Suprapubic skin (tissue), 4 donors: ENCODE results near the gene SORCS3. TPM values are rescaled to one million over a fixed set of nuclear protein-coding genes. Genes with fewer than 3 reads are reported as not detected.

Source experiments
- DNase-seq, 2 donors: peaks; one replicate each; pipeline ENCODE4 v3.0.0-alpha.2; 2019; ENCODE audit warnings: low spot score in 2 of 2
- H3K27ac ChIP-seq: fragments of 200-600 bp; sonication (generic); one replicate; pipeline ENCODE4 v1.5.1; 2019
- H3K27me3 ChIP-seq: fragments of 200-600 bp; sonication (generic); one replicate; pipeline ENCODE4 v1.5.1; 2019
- H3K36me3 ChIP-seq: fragments of 200-600 bp; sonication (generic); one replicate; pipeline ENCODE4 v1.5.1; 2019
- H3K4me1 ChIP-seq: fragments of 200-600 bp; sonication (generic); one replicate; pipeline ENCODE4 v1.5.1; 2019
- H3K4me3 ChIP-seq: fragments of 200-600 bp; sonication (generic); one replicate; pipeline ENCODE4 v1.5.1; 2019; ENCODE audit warnings: mild to moderate bottlenecking
- H3K9me3 ChIP-seq: fragments of 200-600 bp; sonication (generic); one replicate; pipeline ENCODE4 v1.5.1; 2019
- CTCF ChIP-seq, 2 donors: fragments of 200-600 bp in 1 of 2; fragments of 450-650 bp in 1 of 2; sonication (generic) in 1 of 2; IDR thresholded peaks; one replicate each; pipeline ENCODE4 v1.5.1; 2016 to 2019; ENCODE audit warnings: antibody characterized with exemption in 2 of 2, mild to moderate bottlenecking in 1 of 2, moderate library complexity in 1 of 2
- EP300 ChIP-seq: sonication (generic); formaldehyde crosslinking; IDR thresholded peaks from one replicate; pipeline ENCODE4 v1.6.1; 2017; ENCODE audit warnings: antibody characterized with exemption
- POLR2A ChIP-seq, 2 donors: fragments of 450-650 bp; IDR thresholded peaks; one replicate each; pipeline ENCODE4 v1.6.1; 2017; ENCODE audit warnings: antibody characterized with exemption in 2 of 2, mild to moderate bottlenecking in 2 of 2, moderate library complexity in 2 of 2
- POLR2AphosphoS5 ChIP-seq, 3 donors: sonication (generic); formaldehyde crosslinking; IDR thresholded peaks; one replicate each; pipeline ENCODE4 v1.6.1; 2017; ENCODE audit warnings: antibody characterized with exemption in 3 of 3
- WGBS: methylation state at CpG from one replicate; pipeline ENCODE4 v1.1.5; 2018; 5-methylcytosine and 5-hydroxymethylcytosine counted together
- total RNA-seq, 4 donors: library from RNA; depleted of rRNA; stranded (reverse); fragments of >200 nt; gene quantifications; one replicate each; pipeline ENCODE4 v1.1.0, GENCODE V29; 2016

The SORCS3 gene
- total RNA-seq, 4 donors from 2014 or later, result 0.16 to 0.19 (median 0.18) TPM

- Histone ChIP-seq H3K9me3 (no peaks in the 10 kb centered on the region), H3K36me3 (no peaks in the 10 kb centered on the region), H3K4me1 (no peaks in the 10 kb centered on the region), H3K4me3 (no peak overlapping the region), H3K27ac (no peak overlapping the region), H3K27me3 (no peaks in the 10 kb centered on the region)
- 96% methylated on average over 4 of the region's 4 CpGs for WGBS
- TF ChIP-seq POLR2AphosphoS5 (IDR thresholded peaks at IDR 0.05) (no peak), CTCF (IDR thresholded peaks at IDR 0.05) (no peak), EP300 (no peak), POLR2A (IDR thresholded peaks at IDR 0.05) (no peak)
- no peak for DNase-seq
Observed at GRCh38 chr10:105128111-105128510, 487.0 kb downstream of the SORCS3 start.

- H3K9me3 ChIP-seq, result no peaks in the 10 kb centered on the region
- 83% methylated on average over 3 of the region's 3 CpGs for WGBS
- no peak overlapping the region for H3K4me3 ChIP-seq
- H3K27me3 ChIP-seq, result no peaks in the 10 kb centered on the region
- no peak overlapping the region for H3K27ac ChIP-seq
- DNase-seq, result no peak
- no peaks in the 10 kb centered on the region for H3K36me3 ChIP-seq
- TF ChIP-seq CTCF (IDR thresholded peaks at IDR 0.05) (no peak), EP300 (no peak), POLR2AphosphoS5 (IDR thresholded peaks at IDR 0.05) (no peak), POLR2A (IDR thresholded peaks at IDR 0.05) (no peak)
- no peaks in the 10 kb centered on the region for H3K4me1 ChIP-seq
Observed at GRCh38 chr10:105138358-105138757, 497.3 kb downstream of the SORCS3 start.

- Histone ChIP-seq H3K27ac (no peak overlapping the region), H3K4me1 (no peaks in the 10 kb centered on the region), H3K27me3 (no peaks in the 10 kb centered on the region), H3K4me3 (no peak overlapping the region), H3K36me3 (no peaks in the 10 kb centered on the region), H3K9me3 (no peaks in the 10 kb centered on the region)
- no peak for DNase-seq
- TF ChIP-seq POLR2A (IDR thresholded peaks at IDR 0.05) (no peak), CTCF (IDR thresholded peaks at IDR 0.05) (no peak), EP300 (no peak), POLR2AphosphoS5 (IDR thresholded peaks at IDR 0.05) (no peak)
- 80% methylated on average over 6 of the region's 6 CpGs for WGBS
Observed at GRCh38 chr10:105139363-105139896, 498.3 kb downstream of the SORCS3 start.

GRCh38 chr10:105140600-105140999 is 499.5 kb downstream of the SORCS3 start:
- H3K27me3 ChIP-seq, result no peaks in the 10 kb centered on the region
- H3K36me3 ChIP-seq, result no peaks in the 10 kb centered on the region
- H3K9me3 ChIP-seq, result no peaks in the 10 kb centered on the region
- 78% methylated on average over 3 of the region's 3 CpGs for WGBS
- no peak overlapping the region for H3K27ac ChIP-seq
- H3K4me1 ChIP-seq, result no peaks in the 10 kb centered on the region
- no peak for DNase-seq
- TF ChIP-seq EP300, result no peak
- no peak for TF ChIP-seq CTCF (IDR thresholded peaks at IDR 0.05)
- TF ChIP-seq POLR2AphosphoS5 (IDR thresholded peaks at IDR 0.05), result no peak
- TF ChIP-seq POLR2A (IDR thresholded peaks at IDR 0.05), result no peak
- H3K4me3 ChIP-seq, result no peak overlapping the region

GRCh38 chr10:105145711-105146110 is 504.6 kb downstream of the SORCS3 start:
- DNase-seq, result no peak
- no peak for TF ChIP-seq CTCF (IDR thresholded peaks at IDR 0.05)
- no peak for TF ChIP-seq POLR2AphosphoS5 (IDR thresholded peaks at IDR 0.05)
- TF ChIP-seq EP300, result no peak
- no peak for TF ChIP-seq POLR2A (IDR thresholded peaks at IDR 0.05)
- Histone ChIP-seq H3K4me1 (no peaks in the 10 kb centered on the region), H3K36me3 (no peaks in the 10 kb centered on the region), H3K9me3 (no peaks in the 10 kb centered on the region), H3K27me3 (no peaks in the 10 kb centered on the region), H3K4me3 (no peak overlapping the region), H3K27ac (no peak overlapping the region)
- WGBS, result 37% methylated on average over 2 of the region's 2 CpGs
